Neural progenitor cell (in vitro differentiated cells): ENCODE data around the gene PEPD.

Experiments
- CTCF ChIP-seq: fragments of 200-600 bp; sonication (generic); IDR thresholded peaks from 2 replicates; pipeline ENCODE4 v1.5.1; 2017; ENCODE audit warnings: antibody characterized with exemption, mild to moderate bottlenecking
- EZH2 ChIP-seq: fragments of 200-600 bp; sonication (generic); IDR thresholded peaks from 2 replicates; pipeline ENCODE4 v1.6.1; 2017; ENCODE audit warnings: antibody characterized with exemption, mild to moderate bottlenecking, moderate library complexity
- EZH2phosphoT487 ChIP-seq: fragments of 200-600 bp; sonication (generic); IDR thresholded peaks from 2 replicates; pipeline ENCODE4 v1.6.1; 2017; ENCODE audit warnings: antibody characterized with exemption

GRCh38 chr19:33463199-33463598 lies 58.4 kb downstream of the PEPD start:
- TF ChIP-seq CTCF = no peak
- TF ChIP-seq EZH2phosphoT487 = no peak
- no peak for TF ChIP-seq EZH2
